ENCODE results near the gene PIGL. TPM values are rescaled to one million over a fixed set of nuclear protein-coding genes. Genes with fewer than 3 reads are reported as not detected.

The PIGL gene
- polyA plus RNA-seq, 3 donors: 23.3 to 47.2 (median 27.7) TPM

DNA sequence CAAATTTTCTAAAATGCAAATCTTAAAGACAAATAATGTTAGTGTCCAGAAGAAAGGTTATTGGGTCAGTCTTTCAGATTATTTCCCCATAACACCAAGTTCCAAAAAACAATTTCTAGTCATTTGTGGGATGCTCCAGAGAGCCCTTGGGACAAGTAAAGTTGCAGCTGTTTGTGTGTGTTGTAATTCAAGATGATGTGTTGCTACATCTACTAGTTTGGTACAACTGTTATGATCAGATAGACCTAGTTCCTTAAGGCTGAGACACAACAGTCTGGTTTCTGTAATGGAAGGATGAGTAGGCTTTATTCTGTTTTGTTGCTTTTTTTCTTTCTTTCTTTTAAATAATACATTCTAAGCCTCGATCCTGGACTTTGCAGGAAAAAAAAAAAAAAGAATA lies 41.9 kb downstream of the PIGL start:
- no peak for DNase-seq (ENCODE audit: extremely low read depth in 1 of 11, low read depth in 9 of 11, low spot score in 4 of 11)

DNA sequence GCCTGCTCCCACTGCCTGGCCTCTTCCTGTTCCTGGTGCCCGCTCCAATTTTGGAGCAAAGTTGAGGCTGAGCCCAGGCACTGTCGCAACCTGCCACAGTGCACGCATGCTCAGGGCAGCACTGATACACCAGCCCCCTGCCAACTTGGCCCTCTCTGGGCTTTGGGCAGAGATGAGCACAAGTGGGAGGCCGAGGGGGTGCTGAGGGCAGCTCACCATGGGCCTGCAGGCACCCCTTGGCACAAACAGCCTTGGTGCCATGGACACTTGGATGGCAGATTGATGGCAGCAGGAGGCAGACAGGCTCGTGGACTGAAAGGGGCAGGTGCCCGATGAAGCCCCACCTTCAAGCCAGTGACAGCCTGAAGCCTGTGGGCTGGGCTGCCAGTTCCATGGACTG lies 42.9 kb downstream of the PIGL start:
- DNase-seq (ENCODE audit: extremely low read depth in 1 of 11, low read depth in 9 of 11, low spot score in 4 of 11): no peak

DNA sequence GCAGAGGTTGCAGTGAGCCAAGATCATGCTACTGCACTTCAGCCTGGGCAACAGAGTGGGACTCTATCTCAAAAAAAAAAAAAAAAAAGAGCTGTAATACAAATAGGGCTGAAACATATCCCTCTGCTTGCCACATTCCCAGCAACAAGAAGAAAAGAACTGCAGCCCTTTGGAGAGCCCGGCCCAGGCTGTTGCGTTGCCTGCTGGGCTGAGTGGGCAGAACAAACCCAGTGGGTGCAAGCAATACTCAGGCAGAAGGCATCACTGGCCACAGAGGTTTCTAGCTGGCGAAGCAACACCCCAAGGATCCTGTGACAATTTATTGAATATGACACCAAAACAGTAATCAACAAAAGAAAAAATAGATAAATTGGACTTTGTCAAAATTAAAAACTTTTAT lies 44.0 kb downstream of the PIGL start:
- no peak for DNase-seq (ENCODE audit: extremely low read depth in 1 of 11, low read depth in 9 of 11, low spot score in 4 of 11)

DNA sequence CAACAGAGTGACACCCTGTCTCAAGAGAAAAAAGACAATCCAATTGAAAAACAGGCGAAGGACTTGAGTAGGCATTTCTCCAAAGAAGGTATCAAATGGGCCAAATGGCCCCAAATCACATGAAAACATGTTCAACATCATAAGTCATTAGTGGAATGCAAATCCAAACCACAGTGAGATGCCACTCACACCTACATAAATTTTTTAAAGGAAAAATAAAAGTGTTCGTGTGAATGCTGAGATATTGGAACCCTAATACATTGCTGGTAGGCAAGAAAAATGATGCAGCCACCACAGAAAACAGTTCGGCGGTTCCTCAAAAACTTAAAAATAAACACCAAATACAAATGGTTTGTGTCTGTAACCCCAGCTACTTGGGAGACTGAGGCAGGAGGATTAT lies 45.2 kb downstream of the PIGL start:
- DNase-seq (ENCODE audit: extremely low read depth in 1 of 11, low read depth in 9 of 11, low spot score in 4 of 11): no peak

DNA sequence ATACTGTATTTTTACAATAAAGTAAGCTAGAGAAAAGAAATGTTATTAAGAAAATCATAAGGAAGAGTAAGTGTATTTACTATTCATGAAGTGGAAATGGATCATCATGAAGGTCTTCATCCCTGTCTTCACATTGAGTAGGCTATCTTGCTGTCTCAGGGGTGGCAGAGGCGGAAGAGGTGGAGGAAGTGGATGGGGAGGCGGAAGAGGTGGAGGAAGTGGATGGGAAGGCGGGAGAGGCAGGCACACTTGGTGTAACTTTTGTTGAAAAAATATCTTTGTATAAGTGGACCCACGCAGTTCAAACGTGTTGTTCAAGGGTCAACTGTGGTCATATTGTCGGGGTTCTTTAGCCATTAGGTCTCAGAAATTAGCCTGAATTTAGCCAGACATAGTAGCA lies 50.2 kb downstream of the PIGL start:
- no peak for DNase-seq (ENCODE audit: extremely low read depth in 1 of 11, low read depth in 9 of 11, low spot score in 4 of 11)

DNA sequence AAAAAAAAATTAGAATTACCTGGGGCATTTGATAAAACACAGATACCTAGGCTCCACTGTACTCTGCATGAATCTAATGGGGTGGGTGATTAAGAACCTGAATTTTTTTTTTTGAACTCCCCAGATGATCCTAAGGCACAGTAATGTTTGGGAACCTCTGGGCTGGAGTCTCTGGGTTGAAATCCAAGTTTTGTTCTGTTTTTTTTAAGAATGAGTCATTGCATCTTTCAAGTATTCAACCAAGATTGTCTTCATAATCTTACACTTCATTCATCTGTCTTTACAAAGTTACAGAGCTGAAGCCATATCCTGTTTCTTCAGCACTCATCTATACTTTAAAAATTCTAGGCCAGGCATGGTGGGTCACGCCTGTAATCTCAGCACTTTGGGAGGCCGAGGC lies 52.6 kb downstream of the PIGL start:
- DNase-seq (ENCODE audit: extremely low read depth in 1 of 11, low read depth in 9 of 11, low spot score in 4 of 11): no peak

DNA sequence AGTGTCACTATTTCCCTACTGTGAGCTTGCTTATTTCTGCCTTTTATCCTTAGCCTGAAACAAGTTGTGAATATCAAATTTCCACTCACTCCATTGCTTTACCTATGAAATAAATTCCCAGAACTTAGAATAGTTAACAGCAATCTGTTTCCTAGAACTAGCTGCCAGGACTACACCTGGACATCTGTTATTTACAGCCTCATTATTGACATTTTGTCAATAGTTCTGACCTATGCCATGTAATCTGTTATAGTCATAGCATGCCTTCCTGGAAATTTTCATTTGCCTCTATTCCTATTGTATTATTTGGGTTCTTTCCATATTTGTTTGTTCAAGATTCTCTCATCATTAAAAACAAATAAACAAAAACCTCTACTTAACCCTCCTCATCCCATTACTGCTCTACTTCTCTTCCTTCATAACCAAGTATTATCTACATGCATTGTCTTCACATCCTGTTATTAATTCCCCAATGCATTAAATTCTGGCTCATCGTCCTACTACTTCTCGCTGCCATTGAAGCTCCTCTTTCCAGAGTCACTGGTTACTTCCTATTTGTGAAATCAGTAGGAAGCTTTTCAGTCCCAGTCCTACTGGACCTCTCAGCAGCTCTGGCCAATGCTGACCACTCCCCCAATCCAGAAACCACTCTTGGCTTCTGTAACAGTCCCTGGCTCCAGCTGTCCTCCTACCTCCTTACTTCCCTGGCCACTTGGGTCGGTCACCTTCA lies 55.3 kb downstream of the PIGL start:
- DNase-seq (ENCODE audit: extremely low read depth in 1 of 11, low read depth in 9 of 11, low spot score in 4 of 11): no peak

DNA sequence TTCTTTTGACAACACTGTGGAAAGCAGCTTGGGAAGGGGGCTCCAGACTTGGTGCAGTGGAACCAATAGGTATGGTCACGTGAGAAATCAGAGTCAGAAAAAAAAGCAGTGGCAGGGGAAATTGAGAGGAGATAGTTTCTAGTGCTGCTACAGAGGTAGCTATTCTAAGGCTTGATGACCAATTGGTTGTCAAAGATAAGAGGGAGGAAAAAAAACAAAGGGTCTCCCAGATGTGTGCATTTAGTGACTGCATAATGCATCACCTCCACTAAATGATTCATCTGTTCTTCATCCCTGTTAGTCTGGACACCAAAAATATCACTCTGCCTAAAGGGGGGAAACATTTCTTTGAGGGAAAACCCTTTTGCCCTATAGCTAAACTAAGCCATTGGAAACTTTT lies 56.5 kb downstream of the PIGL start:
- no peak for DNase-seq (ENCODE audit: extremely low read depth in 1 of 11, low read depth in 9 of 11, low spot score in 4 of 11)

DNA sequence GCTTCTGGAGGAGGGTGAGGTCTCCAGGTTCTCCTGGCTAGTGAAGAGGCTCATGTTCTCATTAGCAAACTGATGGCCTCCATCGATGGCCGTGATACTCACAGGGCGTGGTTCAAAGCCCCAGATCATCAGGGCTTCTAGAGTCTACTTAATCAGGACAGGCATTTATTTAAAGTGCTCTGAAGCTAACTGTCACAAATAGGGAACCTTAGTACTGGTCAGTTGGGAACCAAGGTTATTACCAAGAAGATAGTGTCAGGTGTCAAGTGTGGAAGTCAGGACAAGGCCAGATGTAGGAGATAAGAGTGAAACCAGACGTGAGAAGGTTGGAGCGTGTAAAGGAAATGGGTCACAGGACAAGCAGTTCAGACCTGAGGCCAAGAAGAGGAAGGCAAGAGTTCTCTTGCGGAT lies 56.9 kb downstream of the PIGL start:
- no peak for DNase-seq (ENCODE audit: extremely low read depth in 1 of 11, low read depth in 9 of 11, low spot score in 4 of 11)

DNA sequence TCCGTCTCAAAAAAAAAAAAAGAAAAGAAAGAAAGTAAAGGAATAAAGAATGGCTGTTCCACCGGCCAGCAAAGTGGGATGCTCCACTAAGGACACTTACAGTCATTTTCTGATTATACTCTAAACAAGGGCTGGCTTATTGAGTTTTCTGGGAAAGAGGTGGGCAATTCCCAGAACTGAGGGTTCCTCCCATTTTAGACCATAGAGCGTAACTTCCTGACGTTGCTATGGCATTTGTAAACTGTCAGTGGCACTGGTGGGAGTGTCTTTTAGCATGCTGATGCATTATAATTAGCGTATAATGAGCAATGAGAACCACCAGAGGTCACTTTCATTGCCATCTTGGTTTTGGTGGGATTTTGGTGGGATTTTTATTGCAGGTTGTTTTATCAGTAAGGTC lies 58.0 kb downstream of the PIGL start:
- no peak for DNase-seq (ENCODE audit: extremely low read depth in 1 of 11, low read depth in 9 of 11, low spot score in 4 of 11)

DNA sequence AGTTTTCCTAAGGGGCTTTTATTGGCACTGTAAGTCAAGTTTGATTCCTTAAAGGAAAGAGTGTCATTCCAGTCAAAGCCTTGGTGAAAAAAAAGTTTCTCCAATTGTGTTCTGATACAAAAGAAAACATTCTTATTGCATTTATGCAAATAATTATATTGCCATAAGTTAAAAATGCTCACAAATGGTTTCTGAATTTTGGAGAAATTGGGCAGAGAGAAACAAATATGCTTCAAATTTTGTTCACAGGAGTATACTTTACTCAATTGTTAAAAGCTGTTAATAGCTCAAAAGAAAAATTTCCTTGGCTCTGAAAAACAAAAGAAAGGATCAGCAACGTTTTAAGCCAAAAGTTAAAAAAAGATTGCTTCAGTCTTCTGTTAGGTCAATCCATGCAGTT lies 60.2 kb downstream of the PIGL start:
- DNase-seq (ENCODE audit: extremely low read depth in 1 of 11, low read depth in 9 of 11, low spot score in 4 of 11): no peak

DNA sequence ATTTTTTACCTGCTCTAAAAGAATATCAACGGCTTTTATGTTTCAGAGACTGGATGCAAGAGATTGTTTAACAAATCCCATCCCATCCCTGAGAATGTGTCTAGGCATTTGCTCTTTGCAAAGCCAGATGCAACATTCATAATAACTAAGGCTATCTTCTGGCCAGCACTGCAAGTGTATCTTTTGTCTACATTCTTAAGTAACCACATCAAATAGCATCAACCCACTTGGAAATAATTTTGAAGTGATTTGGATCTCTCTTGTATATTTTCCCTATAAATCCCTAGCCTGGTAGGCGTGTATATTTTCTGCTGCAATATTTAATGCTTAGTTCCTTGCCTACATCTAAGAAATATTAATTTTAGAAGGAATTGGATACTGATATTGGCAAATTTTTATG lies 64.3 kb downstream of the PIGL start:
- DNase-seq (ENCODE audit: extremely low read depth in 1 of 11, low read depth in 9 of 11, low spot score in 4 of 11): no peak

DNA sequence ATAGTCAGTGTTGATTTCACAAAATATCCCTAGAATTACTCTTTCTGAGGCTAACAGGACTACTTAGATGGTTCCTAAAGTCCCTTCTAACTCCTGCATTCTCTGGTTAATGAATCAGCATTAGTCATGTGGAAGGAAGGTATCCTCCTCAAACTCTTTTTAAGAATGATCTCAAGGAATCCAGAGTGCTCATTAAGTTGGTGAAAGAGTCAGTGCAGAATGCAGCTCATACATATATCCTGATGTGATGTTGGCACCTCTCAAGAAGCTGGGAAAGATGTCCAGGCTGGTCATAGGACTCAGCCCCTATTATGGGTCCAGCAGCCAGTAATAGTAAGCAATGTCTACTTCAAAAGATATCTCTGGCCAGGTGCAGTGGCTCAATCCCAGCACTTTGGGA lies 65.5 kb downstream of the PIGL start:
- DNase-seq (ENCODE audit: extremely low read depth in 1 of 11, low read depth in 9 of 11, low spot score in 4 of 11): no peak

DNA sequence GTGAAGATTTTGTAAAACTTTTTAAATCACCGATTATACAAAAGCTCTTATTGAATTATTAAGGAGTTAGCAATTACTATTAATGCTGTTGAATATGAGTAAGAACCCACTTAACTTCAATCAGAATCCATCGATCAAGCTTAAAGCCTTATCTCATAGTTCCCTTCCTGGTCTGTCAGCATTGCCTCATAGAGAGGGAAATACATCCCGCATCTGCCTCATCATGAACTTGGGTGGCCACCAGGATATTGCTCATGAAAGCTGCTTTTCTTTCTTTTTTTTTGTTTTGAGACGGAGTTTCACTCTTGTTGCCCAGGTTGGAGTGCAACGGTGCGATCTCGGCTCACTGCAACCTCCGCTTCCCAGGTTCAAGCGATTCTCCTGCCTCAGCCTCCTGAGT lies 66.7 kb downstream of the PIGL start:
- no peak for DNase-seq (ENCODE audit: extremely low read depth in 1 of 11, low read depth in 9 of 11, low spot score in 4 of 11)

DNA sequence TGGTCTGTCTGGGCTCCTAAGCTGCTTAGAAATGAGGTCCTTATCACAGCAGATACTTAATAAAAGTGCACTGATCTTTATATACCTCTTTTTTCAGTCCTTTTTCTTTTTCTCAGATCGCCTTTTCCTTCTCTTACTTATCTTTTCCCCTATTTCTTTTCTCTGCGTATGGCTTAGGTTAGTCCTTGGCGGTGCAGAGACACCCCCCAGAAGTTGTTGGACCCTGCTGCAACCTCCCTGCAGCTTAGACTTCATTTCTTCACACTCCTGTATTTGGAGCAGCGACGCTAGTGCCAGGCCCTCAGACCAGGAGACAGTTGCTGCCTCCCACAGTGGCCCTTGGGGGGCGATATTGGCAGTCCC lies 68.6 kb downstream of the PIGL start:
- DNase-seq (ENCODE audit: extremely low read depth in 1 of 11, low read depth in 9 of 11, low spot score in 4 of 11): no peak

DNA sequence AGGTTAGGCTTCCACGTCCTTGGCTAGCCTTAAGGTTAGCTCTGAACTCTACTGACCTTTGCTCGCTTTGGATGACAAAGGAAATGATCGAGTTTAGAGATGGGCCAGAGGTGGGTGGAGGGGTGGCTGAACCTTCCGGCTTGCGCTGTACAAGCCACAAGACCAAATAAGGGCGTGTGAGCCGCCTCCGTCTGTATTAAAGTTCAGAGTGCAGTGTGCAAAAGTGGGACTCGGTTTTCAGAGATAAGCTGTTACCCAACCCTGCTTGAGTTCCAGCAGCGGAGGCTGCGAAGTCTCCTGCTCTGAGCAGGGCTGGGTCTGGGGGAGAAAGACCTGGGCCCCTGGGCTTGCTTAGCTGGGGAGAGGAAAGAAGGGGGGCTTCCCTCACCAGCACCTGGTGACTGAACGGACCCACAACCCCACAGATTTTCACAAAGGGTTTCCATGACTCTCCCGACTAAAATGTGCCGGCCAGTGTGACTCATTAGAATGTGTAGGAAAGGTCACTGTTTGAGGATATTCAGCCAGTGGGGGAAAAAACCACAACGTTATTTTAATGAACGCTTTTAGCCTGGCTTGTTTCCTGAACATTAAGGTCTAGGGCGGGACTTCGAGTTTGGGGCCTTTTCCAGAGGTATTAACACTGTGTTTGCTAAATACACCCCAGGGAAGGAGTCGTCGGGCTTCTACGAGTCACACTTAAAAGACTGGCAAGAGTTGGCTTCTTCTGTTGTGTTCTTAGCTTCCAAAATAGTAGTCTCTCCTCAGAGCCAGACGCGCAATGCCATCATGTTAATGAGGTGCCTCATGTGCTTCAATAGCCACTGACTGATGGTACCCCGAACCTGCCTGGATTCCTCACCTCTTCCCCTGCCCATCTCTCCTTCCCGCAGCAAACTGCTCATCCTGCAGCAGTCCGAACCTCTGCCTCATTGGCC lies 69.3 kb downstream of the PIGL start:
- peak; percentile 26 to 73 (median 45) for DNase-seq (ENCODE audit: extremely low read depth in 1 of 11, low read depth in 9 of 11, low spot score in 4 of 11)

DNA sequence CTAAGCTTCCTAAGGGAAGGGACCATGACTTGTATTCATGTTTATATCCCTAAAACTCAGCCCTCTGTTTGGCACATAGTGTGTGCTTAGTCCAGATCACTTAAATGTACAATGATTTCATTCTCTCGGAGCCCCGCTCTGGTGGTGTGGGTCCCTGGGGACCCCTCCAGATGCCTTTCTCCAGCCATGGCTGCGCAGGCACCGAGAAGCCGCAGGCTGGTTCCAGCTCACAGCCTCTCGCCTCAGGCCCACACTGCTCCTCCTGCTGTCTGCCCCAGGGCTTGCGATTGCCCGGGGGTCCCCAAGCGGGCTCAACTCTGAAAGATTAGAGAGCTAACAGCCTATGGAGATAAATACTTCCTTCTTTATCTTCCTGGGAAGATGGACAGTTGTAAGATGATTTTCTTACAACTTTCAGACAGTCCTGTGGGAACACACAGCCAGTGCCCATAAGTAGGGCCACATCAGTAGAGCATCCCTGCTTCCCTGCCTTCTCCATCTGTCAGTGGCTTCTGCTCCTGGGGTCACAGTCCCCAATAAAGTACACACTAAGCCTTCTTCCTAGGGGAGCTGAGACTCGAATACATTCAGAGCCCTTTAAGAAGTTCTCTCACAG lies 70.0 kb downstream of the PIGL start:
- no peak for DNase-seq (ENCODE audit: extremely low read depth in 1 of 11, low read depth in 9 of 11, low spot score in 4 of 11)

DNA sequence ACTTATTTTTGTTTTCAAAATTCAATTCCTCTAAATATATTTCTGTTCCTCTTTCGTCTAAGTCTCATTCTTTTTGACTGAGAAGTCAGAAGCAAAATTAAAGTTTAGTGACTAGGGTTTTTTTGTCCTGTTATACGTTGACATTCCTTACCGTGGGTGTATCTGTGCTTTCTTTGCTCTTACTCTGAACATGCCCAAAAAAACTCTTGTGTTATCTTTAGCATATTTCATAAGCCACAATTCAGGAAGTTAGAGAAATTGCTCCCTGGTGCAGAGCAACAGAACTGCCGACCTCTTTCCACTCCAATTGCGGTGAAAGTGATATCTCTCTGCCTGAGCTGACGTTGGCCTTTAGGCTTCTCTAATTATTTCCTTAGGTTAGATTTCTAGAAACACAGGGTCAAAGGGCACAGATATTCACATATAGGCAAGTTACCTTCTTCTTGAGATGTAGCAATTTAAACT lies 70.6 kb downstream of the PIGL start:
- DNase-seq (ENCODE audit: extremely low read depth in 1 of 11, low read depth in 9 of 11, low spot score in 4 of 11): no peak

DNA sequence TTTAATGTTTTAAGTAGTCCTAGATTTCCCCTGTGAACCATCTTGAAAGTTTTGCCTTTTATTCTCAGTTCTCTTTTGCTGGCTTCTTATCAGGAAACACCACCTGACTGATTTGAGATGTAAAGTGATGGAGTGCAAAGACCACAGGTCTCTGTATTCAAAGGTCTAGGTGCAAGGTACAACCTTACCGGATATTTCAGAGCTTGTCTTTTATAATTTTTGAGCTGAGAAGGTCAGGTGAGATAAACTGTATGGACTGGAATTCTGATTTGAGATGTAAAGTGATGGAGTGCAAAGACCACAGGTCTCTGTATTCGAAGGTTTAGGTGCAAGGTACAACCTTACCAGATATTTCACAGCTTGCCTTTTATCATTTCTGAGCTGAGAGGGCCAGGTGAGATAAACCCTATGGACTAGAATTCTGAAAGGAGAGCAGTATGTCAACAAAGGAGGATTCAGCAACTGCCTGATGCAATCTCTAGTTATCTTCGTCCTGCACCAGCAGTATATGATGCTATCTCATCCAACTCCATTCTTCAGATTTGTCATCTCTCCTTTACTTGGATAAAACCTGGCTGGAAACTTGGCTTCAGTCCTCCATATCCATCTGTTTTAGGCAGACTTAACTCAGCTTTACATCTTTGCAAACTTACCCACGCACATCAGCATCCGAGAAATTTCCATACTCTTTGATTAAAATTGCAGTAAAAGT lies 72.0 kb downstream of the PIGL start:
- DNase-seq (ENCODE audit: extremely low read depth in 1 of 11, low read depth in 9 of 11, low spot score in 4 of 11): no peak
